ENCODE measurements around the gene TAPBPL.
"Not testable (repeated sequence)": the region's sequence is repeated elsewhere in the genome, so short reads cannot be mapped to it uniquely, and the experiment has no call there.

TAPBPL gene

GRCh38 chr12:6451348-6452244 is at the start of gene TAPBPL:
Gene TAPBPL (plus strand): TSS chr12:6452042. CDS start chr12:6452249, 207 bp downstream.
- DNase-seq (ENCODE audit: low read depth): peak; percentile 85

GRCh38 chr12:6404390-6404789 is 47.5 kb upstream of the TAPBPL start:
- DNase-seq (ENCODE audit: low read depth): no peak

- DNase-seq (ENCODE audit: low read depth): no peak
These were observed 45.9 kb upstream of the TAPBPL start for GRCh38 chr12:6405963-6406362.

GRCh38 chr12:6407236-6407954 is 44.4 kb upstream of the TAPBPL start:
- no peak for DNase-seq (ENCODE audit: low read depth)

GRCh38 chr12:6416596-6416995 is 35.2 kb upstream of the TAPBPL start:
- no peak for DNase-seq (ENCODE audit: low read depth)

GRCh38 chr12:6418796-6419195 is 33.0 kb upstream of the TAPBPL start:
- no peak for DNase-seq (ENCODE audit: low read depth)

- no peak for DNase-seq (ENCODE audit: low read depth)
These were observed 31.5 kb upstream of the TAPBPL start for GRCh38 chr12:6420364-6420763.

- DNase-seq (ENCODE audit: low read depth): peak; percentile 86
These were observed 28.4 kb upstream of the TAPBPL start for GRCh38 chr12:6423267-6424007.

GRCh38 chr12:6424008-6424347 is 27.9 kb upstream of the TAPBPL start:
- no peak for DNase-seq (ENCODE audit: low read depth)

GRCh38 chr12:6424866-6425265 is 27.0 kb upstream of the TAPBPL start:
- DNase-seq (ENCODE audit: low read depth): peak; percentile 83

GRCh38 chr12:6425590-6426531 is 26.0 kb upstream of the TAPBPL start:
- DNase-seq (ENCODE audit: low read depth): no peak

- DNase-seq (ENCODE audit: low read depth): no peak
These were observed 24.8 kb upstream of the TAPBPL start for GRCh38 chr12:6426882-6427671.

GRCh38 chr12:6427796-6428195 is 24.0 kb upstream of the TAPBPL start:
- not testable (repeated sequence) for DNase-seq (ENCODE audit: low read depth)

GRCh38 chr12:6428326-6428725 is 23.5 kb upstream of the TAPBPL start:
- DNase-seq (ENCODE audit: low read depth): no peak

GRCh38 chr12:6430124-6430989 is 21.5 kb upstream of the TAPBPL start:
- DNase-seq (ENCODE audit: low read depth): peak; percentile 81

GRCh38 chr12:6432991-6433390 is 18.9 kb upstream of the TAPBPL start:
- DNase-seq (ENCODE audit: low read depth): no peak

GRCh38 chr12:6434205-6435140 is 17.4 kb upstream of the TAPBPL start:
- DNase-seq (ENCODE audit: low read depth): no peak

GRCh38 chr12:6435961-6436715 is 15.7 kb upstream of the TAPBPL start:
- DNase-seq (ENCODE audit: low read depth): no peak

All from CMK (cell line).